Type B pancreatic cell (in vitro differentiated cells): ENCODE data around the gene YIPF1. TPM values are rescaled to one million over a fixed set of nuclear protein-coding genes. Genes with fewer than 3 reads are reported as not detected.

Source experiments
- DNase-seq: peaks from one replicate; pipeline ENCODE4 v3.0.0; 2021; ENCODE audit warnings: mixed read lengths; ENCODE audit not compliant: unreplicated experiment; ENCODE audit errors: extremely low spot score
- H3K27ac Mint-ChIP-seq: 2 replicates; pipeline ENCODE4 v1.8.0; 2021; ENCODE audit warnings: mild to moderate bottlenecking, mixed read lengths
- H3K27me3 Mint-ChIP-seq: 2 replicates; pipeline ENCODE4 v1.8.0; 2021; ENCODE audit warnings: mixed read lengths
- H3K36me3 Mint-ChIP-seq: 2 replicates; pipeline ENCODE4 v1.8.0; 2021; ENCODE audit warnings: mixed read lengths
- H3K4me1 Mint-ChIP-seq: one replicate; pipeline ENCODE4 v1.8.0; 2021; ENCODE audit warnings: mixed read lengths; ENCODE audit not compliant: unreplicated experiment
- H3K4me3 Mint-ChIP-seq: 2 replicates; pipeline ENCODE4 v1.8.0; 2021; ENCODE audit warnings: mild to moderate bottlenecking, mixed read lengths
- H3K9me3 Mint-ChIP-seq: 2 replicates; pipeline ENCODE4 v1.8.0; 2021; ENCODE audit warnings: mixed read lengths
- CTCF ChIP-seq: fragments of 200-600 bp; sonication (generic); conservative IDR thresholded peaks from 2 replicates; pipeline ENCODE4 v1.5.0; 2021; ENCODE audit warnings: antibody characterized with exemption, mild to moderate bottlenecking
- total RNA-seq: library from RNA; stranded (reverse); gene quantifications from 2 replicates; pipeline ENCODE4 v1.2.1, GENCODE V29; 2021; ENCODE audit warnings: low replicate concordance

The YIPF1 gene
- total RNA-seq, 1 donor from 2014 or later, result 30.2 TPM

DNA sequence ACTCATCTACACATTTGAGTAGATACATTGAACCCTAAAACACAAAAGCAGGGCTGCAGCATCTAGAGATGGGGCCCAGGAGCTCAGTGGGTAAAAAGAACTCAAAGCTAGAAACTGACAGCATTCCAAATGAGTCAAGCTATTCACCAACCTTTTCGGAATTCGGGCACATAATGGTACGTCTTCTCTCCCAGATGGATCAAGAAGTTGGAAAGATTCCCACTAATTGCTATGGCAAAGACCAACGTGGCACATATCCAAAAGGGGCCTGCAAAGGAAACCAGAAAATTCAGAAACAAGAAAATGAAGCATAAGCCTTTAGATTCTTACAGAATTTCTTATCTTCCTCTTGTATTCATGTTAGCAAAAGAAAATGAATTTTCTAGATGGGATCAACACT is 18.4 kb downstream of the YIPF1 start:
- DNase-seq, result no peak
- Mint-ChIP-seq H3K4me3 (no peak overlapping the region), H3K27me3 (no peaks in the 10 kb centered on the region), H3K27ac (no peak overlapping the region), H3K4me1 (no peaks in the 10 kb centered on the region), H3K9me3 (no peaks in the 10 kb centered on the region), H3K36me3 (peaks cover 19% of the 10 kb centered on the region)
- no peak for TF ChIP-seq CTCF

- H3K4me1 Mint-ChIP-seq, result no peaks in the 10 kb centered on the region
- no peaks in the 10 kb centered on the region for H3K27me3 Mint-ChIP-seq
- no peak overlapping the region for H3K27ac Mint-ChIP-seq
- H3K9me3 Mint-ChIP-seq, result no peaks in the 10 kb centered on the region
- no peak for DNase-seq
- no peak for TF ChIP-seq CTCF
- H3K36me3 Mint-ChIP-seq, result peaks cover 19% of the 10 kb centered on the region
- H3K4me3 Mint-ChIP-seq, result no peak overlapping the region
These were observed 20.0 kb downstream of the YIPF1 start for GRCh38 chr1:53869454-53870117.

DNA sequence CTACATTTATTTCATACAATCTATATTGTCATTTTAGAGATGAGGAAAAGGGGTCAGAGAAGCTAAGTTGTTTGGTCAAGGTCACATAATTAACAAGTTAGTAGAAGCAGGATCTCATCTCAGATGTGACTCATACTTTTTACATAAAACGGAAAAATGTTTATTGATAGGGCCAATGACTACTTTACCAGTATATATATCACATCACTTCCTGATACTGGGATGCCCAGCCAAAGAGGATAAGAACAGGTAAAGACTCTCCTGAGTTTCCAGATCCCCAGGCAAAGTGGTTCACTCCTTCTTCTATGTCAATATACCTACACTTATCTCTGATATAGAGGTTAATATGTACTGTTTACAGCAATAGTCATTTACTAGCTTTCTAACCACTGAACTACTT is 21.0 kb downstream of the YIPF1 start:
- no peak for TF ChIP-seq CTCF
- Mint-ChIP-seq H3K9me3 (no peaks in the 10 kb centered on the region), H3K4me3 (no peak overlapping the region), H3K36me3 (peaks cover 19% of the 10 kb centered on the region), H3K27me3 (no peaks in the 10 kb centered on the region), H3K27ac (no peak overlapping the region), H3K4me1 (no peaks in the 10 kb centered on the region)
- no peak for DNase-seq

DNA sequence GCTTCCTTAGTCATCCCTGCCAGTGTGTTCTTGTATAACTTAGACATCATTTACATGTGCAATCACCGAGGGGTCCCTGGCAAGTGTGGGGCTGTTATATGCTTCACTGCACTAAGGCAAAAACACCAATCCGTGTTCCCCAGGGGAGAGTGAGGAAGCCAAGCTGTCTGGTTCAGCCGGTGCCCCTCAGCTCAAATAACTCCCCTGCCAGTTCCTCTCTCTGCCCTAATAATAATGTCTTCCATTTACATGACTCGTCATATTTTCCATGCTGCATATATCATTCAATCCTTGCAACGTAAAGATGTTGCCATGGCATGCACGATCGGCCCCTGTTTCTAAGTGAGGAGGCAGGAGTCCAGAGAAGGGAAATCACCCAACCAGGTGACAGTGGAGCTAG is 27.1 kb downstream of the YIPF1 start:
- no peak for TF ChIP-seq CTCF
- Mint-ChIP-seq H3K4me1 (no peaks in the 10 kb centered on the region), H3K27ac (no peak overlapping the region), H3K27me3 (no peaks in the 10 kb centered on the region), H3K4me3 (no peak overlapping the region), H3K36me3 (peaks cover 10% of the 10 kb centered on the region), H3K9me3 (no peaks in the 10 kb centered on the region)
- DNase-seq, result no peak

GRCh38 chr1:53860967-53861411 is 28.6 kb downstream of the YIPF1 start:
- no peak overlapping the region for H3K27ac Mint-ChIP-seq
- H3K9me3 Mint-ChIP-seq, result no peaks in the 10 kb centered on the region
- H3K4me1 Mint-ChIP-seq, result no peaks in the 10 kb centered on the region
- TF ChIP-seq CTCF, result peak; percentile 92
- no peak overlapping the region for H3K4me3 Mint-ChIP-seq
- H3K36me3 Mint-ChIP-seq, result peaks cover 11% of the 10 kb centered on the region
- no peak for DNase-seq
- H3K27me3 Mint-ChIP-seq, result no peaks in the 10 kb centered on the region
